ENCODE results near the gene UCMA.

GRCh38 chr10:13241613-13242012, 7.4 kb upstream of the UCMA start:
- TF ChIP-seq POLR2A (IDR thresholded peaks at IDR 0.05) (no peak), CTCF (IDR thresholded peaks at IDR 0.05) (no peak)

All from uterus (tissue), 2 donors.